ENCODE data around the gene RPS6KC1. TPM values are rescaled to one million over a fixed set of nuclear protein-coding genes. Genes with fewer than 3 reads are reported as not detected.
"Not testable (repeated sequence)": the region's sequence is repeated elsewhere in the genome, so short reads cannot be mapped to it uniquely, and the experiment has no call there.

The RPS6KC1 gene
- total RNA-seq, 1 donor from 2014 or later: 16.7 TPM

GRCh38 chr1:213192026-213192425, 141.0 kb downstream of the RPS6KC1 start:
- no peak for TF ChIP-seq CTCF (conservative IDR thresholded peaks at IDR 0.05)
- Mint-ChIP-seq H3K36me3 (ENCODE audit: low read depth) (peaks cover 38% of the 10 kb centered on the region), H3K27me3 (ENCODE audit: low read depth) (no peaks in the 10 kb centered on the region), H3K9me3 (peaks cover 16% of the 10 kb centered on the region), H3K4me3 (no peak overlapping the region), H3K4me1 (no peaks in the 10 kb centered on the region), H3K27ac (ENCODE audit: unreplicated experiment) (no peak overlapping the region)
- DNase-seq (ENCODE audit: low read depth, low spot score): no peak

GRCh38 chr1:213194383-213194782, 143.3 kb downstream of the RPS6KC1 start:
- Mint-ChIP-seq H3K4me1 (no peaks in the 10 kb centered on the region), H3K27me3 (ENCODE audit: low read depth) (no peaks in the 10 kb centered on the region), H3K4me3 (no peak overlapping the region), H3K36me3 (ENCODE audit: low read depth) (peaks cover 59% of the 10 kb centered on the region), H3K9me3 (peaks cover 22% of the 10 kb centered on the region), H3K27ac (ENCODE audit: unreplicated experiment) (no peak overlapping the region)
- TF ChIP-seq CTCF (conservative IDR thresholded peaks at IDR 0.05): no peak
- no peak for DNase-seq (ENCODE audit: low read depth, low spot score)

- no peaks in the 10 kb centered on the region for H3K4me1 Mint-ChIP-seq
- no peak for DNase-seq (ENCODE audit: low read depth, low spot score)
- H3K27ac Mint-ChIP-seq (ENCODE audit: unreplicated experiment): no peak overlapping the region
- no peak overlapping the region for H3K4me3 Mint-ChIP-seq
- no peaks in the 10 kb centered on the region for H3K27me3 Mint-ChIP-seq (ENCODE audit: low read depth)
- peaks cover 60% of the 10 kb centered on the region for H3K36me3 Mint-ChIP-seq (ENCODE audit: low read depth)
- peaks cover 23% of the 10 kb centered on the region for H3K9me3 Mint-ChIP-seq
- no peak for TF ChIP-seq CTCF (conservative IDR thresholded peaks at IDR 0.05)
These were observed 143.8 kb downstream of the RPS6KC1 start for GRCh38 chr1:213194855-213195254.

- DNase-seq (ENCODE audit: low read depth, low spot score); H3K27me3 Mint-ChIP-seq (ENCODE audit: low read depth); H3K27ac Mint-ChIP-seq (ENCODE audit: unreplicated experiment); H3K4me3 Mint-ChIP-seq; H3K4me1 Mint-ChIP-seq: not testable (repeated sequence)
- Mint-ChIP-seq H3K36me3 (ENCODE audit: low read depth) (peaks cover 55% of the 10 kb centered on the region), H3K9me3 (peaks cover 19% of the 10 kb centered on the region)
These were observed 145.4 kb downstream of the RPS6KC1 start for GRCh38 chr1:213196328-213197054.

- peaks cover 44% of the 10 kb centered on the region for H3K36me3 Mint-ChIP-seq (ENCODE audit: low read depth)
- TF ChIP-seq CTCF (conservative IDR thresholded peaks at IDR 0.05): no peak
- no peak overlapping the region for H3K27ac Mint-ChIP-seq (ENCODE audit: unreplicated experiment)
- no peak overlapping the region for H3K4me3 Mint-ChIP-seq
- H3K27me3 Mint-ChIP-seq (ENCODE audit: low read depth): no peaks in the 10 kb centered on the region
- no peaks in the 10 kb centered on the region for H3K4me1 Mint-ChIP-seq
- H3K9me3 Mint-ChIP-seq: peaks cover 18% of the 10 kb centered on the region
- DNase-seq (ENCODE audit: low read depth, low spot score): no peak
These were observed 149.6 kb downstream of the RPS6KC1 start for GRCh38 chr1:213200630-213201029.

GRCh38 chr1:213201380-213202155, 150.5 kb downstream of the RPS6KC1 start:
- no peak for TF ChIP-seq CTCF (conservative IDR thresholded peaks at IDR 0.05)
- Mint-ChIP-seq H3K27ac (ENCODE audit: unreplicated experiment) (no peak overlapping the region), H3K4me1 (no peaks in the 10 kb centered on the region), H3K4me3 (no peak overlapping the region), H3K27me3 (ENCODE audit: low read depth) (no peaks in the 10 kb centered on the region), H3K36me3 (ENCODE audit: low read depth) (peaks cover 39% of the 10 kb centered on the region), H3K9me3 (peaks cover 14% of the 10 kb centered on the region)
- no peak for DNase-seq (ENCODE audit: low read depth, low spot score)

Measured in neural crest cell (in vitro differentiated cells).